Uterus (tissue), 2 donors: ENCODE data around the gene MPP7.

Experiments used
- CTCF ChIP-seq, 4 experiments: fragments of 200-600 bp in 2 of 4; fragments of 450-650 bp in 2 of 4; sonication (generic) in 2 of 4; IDR thresholded peaks; one replicate each; pipeline ENCODE4 v1.5.1; 2016 to 2019; ENCODE audit warnings: antibody characterized with exemption in 4 of 4, mild to moderate bottlenecking in 2 of 4, moderate library complexity in 1 of 4
- POLR2A ChIP-seq, 2 donors: fragments of 450-650 bp; IDR thresholded peaks; one replicate each; pipeline ENCODE4 v1.6.1; 2016; ENCODE audit warnings: antibody characterized with exemption in 2 of 2, mild to moderate bottlenecking in 1 of 2, moderate library complexity in 1 of 2

- no peak for TF ChIP-seq POLR2A (IDR thresholded peaks at IDR 0.05)
- TF ChIP-seq CTCF (IDR thresholded peaks at IDR 0.05), result no peak
These were observed 15.8 kb upstream of the MPP7 start for GRCh38 chr10:28318626-28319025.
